Activated T-cell treated with anti-CD3 and anti-CD28 coated beads, Interleukin-2, amount 50 U/mL, for 1 hour (primary cell): ENCODE data around the gene KRT39.

Source experiments
- DNase-seq: peaks from one replicate; pipeline ENCODE4 v3.0.0-alpha.2; 2020

Gene KRT39

GRCh38 chr17:40980117-40980516 lies 13.4 kb upstream of the KRT39 start:
- no peak for DNase-seq

- no peak for DNase-seq
Observed at GRCh38 chr17:40978575-40979151, 11.9 kb upstream of the KRT39 start.

GRCh38 chr17:40975516-40975915 lies 8.8 kb upstream of the KRT39 start:
- no peak for DNase-seq

GRCh38 chr17:40974366-40974765 lies 7.6 kb upstream of the KRT39 start:
- no peak for DNase-seq

- DNase-seq: no peak
Observed at GRCh38 chr17:40967582-40967981, 834 bp upstream of the KRT39 start.

GRCh38 chr17:40963838-40964237 lies 2.9 kb downstream of the KRT39 start:
- DNase-seq: no peak

GRCh38 chr17:40962059-40962561 lies 4.6 kb downstream of the KRT39 start:
- no peak for DNase-seq

- DNase-seq: no peak
Observed at GRCh38 chr17:40961591-40961990, 5.2 kb downstream of the KRT39 start.

GRCh38 chr17:40960144-40960543 lies 6.6 kb downstream of the KRT39 start:
- no peak for DNase-seq

- DNase-seq: no peak
Observed at GRCh38 chr17:40958086-40958953, 8.4 kb downstream of the KRT39 start.

- DNase-seq: no peak
Observed at GRCh38 chr17:40956401-40957254, 10.1 kb downstream of the KRT39 start.

GRCh38 chr17:40953881-40954280 lies 12.9 kb downstream of the KRT39 start:
- DNase-seq: no peak

GRCh38 chr17:40952661-40953060 lies 14.1 kb downstream of the KRT39 start:
- DNase-seq: no peak

GRCh38 chr17:40952154-40952553 lies 14.6 kb downstream of the KRT39 start:
- DNase-seq: no peak

- no peak for DNase-seq
Observed at GRCh38 chr17:40951011-40951622, 15.6 kb downstream of the KRT39 start.

- DNase-seq: no peak
Observed at GRCh38 chr17:40950176-40950575, 16.6 kb downstream of the KRT39 start.

GRCh38 chr17:40949418-40949817 lies 17.3 kb downstream of the KRT39 start:
- DNase-seq: no peak

- no peak for DNase-seq
Observed at GRCh38 chr17:40947929-40948328, 18.8 kb downstream of the KRT39 start.

- DNase-seq: no peak
Observed at GRCh38 chr17:40945414-40945813, 21.3 kb downstream of the KRT39 start.

GRCh38 chr17:40944531-40944930 lies 22.2 kb downstream of the KRT39 start:
- no peak for DNase-seq

- DNase-seq: no peak
Observed at GRCh38 chr17:40942553-40942952, 24.2 kb downstream of the KRT39 start.

GRCh38 chr17:40940266-40940665 lies 26.5 kb downstream of the KRT39 start:
- no peak for DNase-seq

GRCh38 chr17:40938981-40939380 lies 27.8 kb downstream of the KRT39 start:
- DNase-seq: no peak
